Measurements from ENCODE around the gene NCF4. TPM values are rescaled to one million over a fixed set of nuclear protein-coding genes. Genes with fewer than 3 reads are reported as not detected.

The NCF4 gene
- polyA plus RNA-seq, 2 of the 4 experiments (the other 2 are of a cell fraction): not detected

DNA sequence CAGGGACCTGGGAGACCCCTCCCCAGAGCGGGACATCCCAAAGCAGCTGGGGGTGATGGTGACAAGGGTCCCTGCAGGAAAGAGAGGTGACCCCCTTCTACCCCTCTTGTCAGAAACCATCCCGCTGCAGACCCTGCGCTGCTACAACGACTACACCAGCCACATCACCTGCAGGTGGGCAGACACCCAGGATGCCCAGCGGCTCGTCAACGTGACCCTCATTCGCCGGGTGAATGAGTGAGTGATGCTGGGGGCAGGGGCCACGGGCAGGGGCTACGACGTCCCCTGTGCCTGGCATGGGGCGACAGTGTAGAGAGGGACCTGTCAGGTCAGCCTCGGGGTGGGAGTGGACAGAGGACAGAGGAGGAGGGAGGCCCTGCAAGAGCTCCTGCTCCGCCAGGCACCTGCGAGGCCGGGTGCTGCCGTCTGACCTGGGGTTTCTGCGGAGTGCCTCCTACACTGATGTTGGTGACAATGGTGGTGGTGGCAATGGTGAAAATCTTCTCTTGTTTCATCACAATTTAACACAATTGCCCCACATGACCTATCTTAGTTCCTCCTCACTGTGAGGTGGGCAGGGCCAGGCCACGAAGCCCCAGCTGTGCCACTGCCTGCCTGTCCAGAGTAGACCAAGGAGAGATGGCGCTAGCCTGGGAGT is 62.5 kb downstream of the NCF4 start:
- ChIA-PET CTCF (interaction anchor here (2.4 kb wide), 1 partner anchor 67 kb away, joined by 7 read pairs; no protein-coding TSS in a partner anchor), POLR2A (no interaction called here)
- no peak for DNase-seq (ENCODE audit: low read depth in 1 of 2, low spot score in 1 of 2)
- Histone ChIP-seq H3K4me3 (no peak overlapping the region), H3K27ac (no peak overlapping the region), H3K4me1 (no peaks in the 10 kb centered on the region), H3K9me3 (peaks cover 5% of the 10 kb centered on the region; the same call in 1 of the 3 replicates), H3K4me2 (no peak overlapping the region)
- TF ChIP-seq, protein P1, sequence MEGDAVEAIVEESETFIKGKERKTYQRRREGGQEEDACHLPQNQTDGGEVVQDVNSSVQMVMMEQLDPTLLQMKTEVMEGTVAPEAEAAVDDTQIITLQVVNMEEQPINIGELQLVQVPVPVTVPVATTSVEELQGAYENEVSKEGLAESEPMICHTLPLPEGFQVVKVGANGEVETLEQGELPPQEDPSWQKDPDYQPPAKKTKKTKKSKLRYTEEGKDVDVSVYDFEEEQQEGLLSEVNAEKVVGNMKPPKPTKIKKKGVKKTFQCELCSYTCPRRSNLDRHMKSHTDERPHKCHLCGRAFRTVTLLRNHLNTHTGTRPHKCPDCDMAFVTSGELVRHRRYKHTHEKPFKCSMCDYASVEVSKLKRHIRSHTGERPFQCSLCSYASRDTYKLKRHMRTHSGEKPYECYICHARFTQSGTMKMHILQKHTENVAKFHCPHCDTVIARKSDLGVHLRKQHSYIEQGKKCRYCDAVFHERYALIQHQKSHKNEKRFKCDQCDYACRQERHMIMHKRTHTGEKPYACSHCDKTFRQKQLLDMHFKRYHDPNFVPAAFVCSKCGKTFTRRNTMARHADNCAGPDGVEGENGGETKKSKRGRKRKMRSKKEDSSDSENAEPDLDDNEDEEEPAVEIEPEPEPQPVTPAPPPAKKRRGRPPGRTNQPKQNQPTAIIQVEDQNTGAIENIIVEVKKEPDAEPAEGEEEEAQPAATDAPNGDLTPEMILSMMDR (IDR thresholded peaks at IDR 0.05): no peak
- TF ChIP-seq ESRRA (IDR thresholded peaks at IDR 0.05; ENCODE audit: borderline replicate concordance, low read length): no peak
- no peak for TF ChIP-seq NPAS2 (CRISPR knock-in tag; IDR thresholded peaks at IDR 0.05; ENCODE audit: borderline replicate concordance)
- TF ChIP-seq BHLHE40 (IDR thresholded peaks at IDR 0.05; ENCODE audit: low read depth, low read length): no peak
- TF ChIP-seq ZNF302 (CRISPR knock-in tag; IDR thresholded peaks at IDR 0.05): no peak
- no peak for TF ChIP-seq RAD21 (conservative IDR thresholded peaks at IDR 0.05 in 1 of 2, IDR thresholded peaks at IDR 0.05 in 1 of 2)
- TF ChIP-seq CBX2 (IDR thresholded peaks at IDR 0.05; ENCODE audit: borderline replicate concordance, low read depth): no peak
- 85% methylated on average over 5 of the region's 21 CpGs for WGBS (ENCODE audit: missing lambda C conversion rate)
- FAIRE-seq: no peak
- ATAC-seq: no peak

DNA sequence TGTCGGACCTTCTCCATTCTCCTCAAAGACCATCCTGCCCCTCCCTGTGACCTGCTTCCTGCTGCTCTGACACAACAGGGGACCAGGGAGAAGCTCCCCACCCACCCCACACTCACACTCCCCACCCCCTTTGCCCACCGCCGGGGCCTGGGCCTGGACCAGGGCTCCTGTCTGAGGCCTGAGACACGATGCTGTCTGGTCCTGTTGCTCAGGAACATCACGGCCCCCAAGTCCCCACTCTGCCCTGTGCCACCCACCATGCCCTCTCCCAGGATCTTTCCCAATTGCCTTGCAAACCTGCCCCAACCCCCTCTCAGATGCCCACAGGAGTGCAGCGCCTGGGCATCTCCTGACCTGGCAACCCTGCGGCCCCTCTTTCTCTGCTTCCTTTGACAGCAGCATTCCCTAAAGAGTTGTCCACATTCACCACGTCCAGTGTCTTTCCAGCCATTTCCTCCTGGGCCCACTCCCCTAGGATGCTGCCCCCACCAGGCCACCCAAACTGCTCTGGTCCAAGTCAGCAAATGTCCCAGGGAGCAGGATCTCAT is 63.4 kb downstream of the NCF4 start:
- H3K27ac ChIP-seq: no peak overlapping the region
- CTCF ChIA-PET: interaction anchor here (2.4 kb wide), 1 partner anchor 67 kb away, joined by 7 read pairs; no protein-coding TSS in a partner anchor
- TF ChIP-seq CBX8 (IDR thresholded peaks at IDR 0.05): no peak
- no peak for TF ChIP-seq NFE2L2 (conservative IDR thresholded peaks at IDR 0.05; ENCODE audit: low read length)
- TF ChIP-seq JUN (IDR thresholded peaks at IDR 0.05): no peak
- TF ChIP-seq RAD21 (conservative IDR thresholded peaks at IDR 0.05 in 1 of 2, IDR thresholded peaks at IDR 0.05 in 1 of 2): no peak
- no peak for TF ChIP-seq ZSCAN20 (CRISPR knock-in tag; IDR thresholded peaks at IDR 0.05)
- no peak for TF ChIP-seq EHF (CRISPR knock-in tag; IDR thresholded peaks at IDR 0.05)
- TF ChIP-seq RFX5 (IDR thresholded peaks at IDR 0.05): no peak
- TF ChIP-seq KDM5A (IDR thresholded peaks at IDR 0.05): no peak
- H3K4me1 ChIP-seq: no peaks in the 10 kb centered on the region
- no peak overlapping the region for H3K4me3 ChIP-seq
- FAIRE-seq (no peak), ATAC-seq (no peak), DNase-seq (ENCODE audit: low read depth in 1 of 2, low spot score in 1 of 2) (no peak)
- H3K9me3 ChIP-seq: no peaks in the 10 kb centered on the region
- POLR2A ChIA-PET: no interaction called here
- H3K4me2 ChIP-seq: no peak overlapping the region
- 75% methylated on average over 4 of the region's 8 CpGs for WGBS (ENCODE audit: missing lambda C conversion rate)

DNA sequence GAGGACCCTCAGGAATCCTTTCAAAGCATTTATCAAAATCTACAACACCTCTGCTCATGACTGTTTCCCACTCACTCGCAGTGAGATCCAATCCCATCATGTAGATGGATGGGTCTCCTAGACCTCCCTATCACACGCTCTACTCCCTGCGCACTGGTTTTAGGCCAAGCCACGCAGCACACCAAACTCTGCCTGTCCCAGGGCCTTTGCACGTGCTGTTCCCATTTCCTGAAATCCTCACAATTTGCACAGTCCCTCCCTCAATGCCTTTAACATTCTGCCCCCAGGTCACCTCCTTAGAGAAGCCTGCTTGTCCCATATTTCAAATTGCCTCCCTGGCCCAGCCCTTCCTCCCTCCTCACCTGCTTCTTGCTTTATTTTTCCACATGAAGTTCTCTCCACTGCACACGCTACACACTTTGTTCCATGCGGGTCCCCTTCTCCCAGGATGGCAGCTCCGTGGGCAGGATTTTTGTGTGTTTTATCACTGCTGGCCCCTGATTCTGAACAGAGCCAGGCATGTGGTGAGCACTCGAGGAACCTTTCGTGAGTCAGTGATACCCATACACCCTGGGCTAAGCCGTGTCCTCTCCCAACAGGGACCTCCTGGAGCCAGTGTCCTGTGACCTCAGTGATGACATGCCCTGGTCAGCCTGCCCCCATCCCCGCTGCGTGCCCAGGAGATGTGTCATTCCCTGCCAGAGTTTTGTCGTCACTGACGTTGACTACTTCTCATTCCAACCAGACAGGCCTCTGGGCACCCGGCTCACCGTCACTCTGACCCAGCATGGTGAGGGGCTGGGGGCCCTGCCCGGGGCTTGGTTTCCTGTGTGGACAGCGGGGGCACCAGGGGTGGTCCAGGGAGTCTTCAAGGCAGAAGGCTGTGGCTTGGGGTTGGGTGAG is 64.8 kb downstream of the NCF4 start:
- Histone ChIP-seq H3K4me2 (no peak overlapping the region), H3K27ac (no peak overlapping the region), H3K9me3 (no peaks in the 10 kb centered on the region), H3K4me1 (no peaks in the 10 kb centered on the region), H3K4me3 (no peak overlapping the region)
- ChIA-PET CTCF (interaction anchor here (0.9 to 2.4 kb wide), 2 partner anchors 69 to 189 kb away, joined by 3 to 7 read pairs; no protein-coding TSS in a partner anchor), POLR2A (no interaction called here)
- ATAC-seq (no peak), FAIRE-seq (no peak), DNase-seq (ENCODE audit: low read depth in 1 of 2, low spot score in 1 of 2) (no peak)
- WGBS (ENCODE audit: missing lambda C conversion rate): 61% methylated on average over 14 of the region's 19 CpGs
- TF ChIP-seq ZC3H11A (IDR thresholded peaks at IDR 0.05) (no peak), GATA3 (IDR thresholded peaks at IDR 0.05; ENCODE audit: borderline replicate concordance) (no peak), KDM5A (IDR thresholded peaks at IDR 0.05) (no peak), NPAS2 (CRISPR knock-in tag; IDR thresholded peaks at IDR 0.05; ENCODE audit: borderline replicate concordance) (no peak), ZSCAN20 (CRISPR knock-in tag; IDR thresholded peaks at IDR 0.05) (no peak), NFE2L2 (conservative IDR thresholded peaks at IDR 0.05; ENCODE audit: low read length) (no peak), HOXB5 (CRISPR knock-in tag; IDR thresholded peaks at IDR 0.05) (no peak), FOSB (CRISPR knock-in tag; IDR thresholded peaks at IDR 0.05) (no peak), HOXA7 (CRISPR knock-in tag; IDR thresholded peaks at IDR 0.05) (no peak)
- TF ChIP-seq, protein P2, sequence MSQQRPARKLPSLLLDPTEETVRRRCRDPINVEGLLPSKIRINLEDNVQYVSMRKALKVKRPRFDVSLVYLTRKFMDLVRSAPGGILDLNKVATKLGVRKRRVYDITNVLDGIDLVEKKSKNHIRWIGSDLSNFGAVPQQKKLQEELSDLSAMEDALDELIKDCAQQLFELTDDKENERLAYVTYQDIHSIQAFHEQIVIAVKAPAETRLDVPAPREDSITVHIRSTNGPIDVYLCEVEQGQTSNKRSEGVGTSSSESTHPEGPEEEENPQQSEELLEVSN (IDR thresholded peaks at IDR 0.05; ENCODE audit: borderline replicate concordance, low read depth): no peak
- TF ChIP-seq, protein P3, sequence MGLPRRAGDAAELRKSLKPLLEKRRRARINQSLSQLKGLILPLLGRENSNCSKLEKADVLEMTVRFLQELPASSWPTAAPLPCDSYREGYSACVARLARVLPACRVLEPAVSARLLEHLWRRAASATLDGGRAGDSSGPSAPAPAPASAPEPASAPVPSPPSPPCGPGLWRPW (IDR thresholded peaks at IDR 0.05): no peak
- TF ChIP-seq, protein P4, sequence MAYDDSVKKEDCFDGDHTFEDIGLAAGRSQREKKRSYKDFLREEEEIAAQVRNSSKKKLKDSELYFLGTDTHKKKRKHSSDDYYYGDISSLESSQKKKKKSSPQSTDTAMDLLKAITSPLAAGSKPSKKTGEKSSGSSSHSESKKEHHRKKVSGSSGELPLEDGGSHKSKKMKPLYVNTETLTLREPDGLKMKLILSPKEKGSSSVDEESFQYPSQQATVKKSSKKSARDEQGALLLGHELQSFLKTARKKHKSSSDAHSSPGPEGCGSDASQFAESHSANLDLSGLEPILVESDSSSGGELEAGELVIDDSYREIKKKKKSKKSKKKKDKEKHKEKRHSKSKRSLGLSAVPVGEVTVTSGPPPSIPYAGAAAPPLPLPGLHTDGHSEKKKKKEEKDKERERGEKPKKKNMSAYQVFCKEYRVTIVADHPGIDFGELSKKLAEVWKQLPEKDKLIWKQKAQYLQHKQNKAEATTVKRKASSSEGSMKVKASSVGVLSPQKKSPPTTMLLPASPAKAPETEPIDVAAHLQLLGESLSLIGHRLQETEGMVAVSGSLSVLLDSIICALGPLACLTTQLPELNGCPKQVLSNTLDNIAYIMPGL (CRISPR knock-in tag; IDR thresholded peaks at IDR 0.05; ENCODE audit: borderline replicate concordance): no peak
- TF ChIP-seq, protein P1 (IDR thresholded peaks at IDR 0.05): no peak
